Sigmoid colon (tissue), 3 donors: ENCODE results near the gene OR2T1.

Experiments
- POLR2A ChIP-seq, 2 donors: fragments of 450-650 bp; IDR thresholded peaks; one replicate each; pipeline ENCODE4 v1.6.1; 2016; ENCODE audit warnings: antibody characterized with exemption in 2 of 2, mild to moderate bottlenecking in 2 of 2, moderate library complexity in 2 of 2
- TF ChIP-seq, protein P1 (sequence below), 4 experiments: fragments of 450-650 bp in 3 of 4; fragments of 200-600 bp in 1 of 4; IDR thresholded peaks; one replicate each; pipeline ENCODE4 v1.5.1; 2016 to 2019; ENCODE audit warnings: antibody characterized with exemption in 4 of 4, mild to moderate bottlenecking in 3 of 4, moderate library complexity in 2 of 4

DNA sequence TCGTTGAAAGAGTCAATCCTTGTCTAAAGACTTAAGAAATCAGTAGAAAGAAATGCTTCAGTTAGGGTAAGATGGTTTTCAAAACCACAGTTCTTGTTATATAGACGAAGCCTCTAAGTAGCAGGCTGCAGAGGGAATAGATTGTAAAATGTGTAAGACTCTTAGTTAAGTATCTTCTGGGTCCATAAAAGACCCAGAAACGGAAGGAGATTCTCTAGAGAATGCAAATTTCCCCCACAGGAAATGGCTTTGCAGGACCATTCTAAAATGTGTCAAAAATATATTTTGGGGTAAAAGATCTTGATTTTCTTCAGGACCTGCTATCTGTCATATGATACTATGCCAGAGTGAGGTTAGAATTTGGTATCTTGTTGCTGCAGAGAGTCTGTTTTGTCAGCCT, 13.4 kb downstream of the OR2T1 start:
- no peak for TF ChIP-seq POLR2A (IDR thresholded peaks at IDR 0.05)
- TF ChIP-seq, protein P1, sequence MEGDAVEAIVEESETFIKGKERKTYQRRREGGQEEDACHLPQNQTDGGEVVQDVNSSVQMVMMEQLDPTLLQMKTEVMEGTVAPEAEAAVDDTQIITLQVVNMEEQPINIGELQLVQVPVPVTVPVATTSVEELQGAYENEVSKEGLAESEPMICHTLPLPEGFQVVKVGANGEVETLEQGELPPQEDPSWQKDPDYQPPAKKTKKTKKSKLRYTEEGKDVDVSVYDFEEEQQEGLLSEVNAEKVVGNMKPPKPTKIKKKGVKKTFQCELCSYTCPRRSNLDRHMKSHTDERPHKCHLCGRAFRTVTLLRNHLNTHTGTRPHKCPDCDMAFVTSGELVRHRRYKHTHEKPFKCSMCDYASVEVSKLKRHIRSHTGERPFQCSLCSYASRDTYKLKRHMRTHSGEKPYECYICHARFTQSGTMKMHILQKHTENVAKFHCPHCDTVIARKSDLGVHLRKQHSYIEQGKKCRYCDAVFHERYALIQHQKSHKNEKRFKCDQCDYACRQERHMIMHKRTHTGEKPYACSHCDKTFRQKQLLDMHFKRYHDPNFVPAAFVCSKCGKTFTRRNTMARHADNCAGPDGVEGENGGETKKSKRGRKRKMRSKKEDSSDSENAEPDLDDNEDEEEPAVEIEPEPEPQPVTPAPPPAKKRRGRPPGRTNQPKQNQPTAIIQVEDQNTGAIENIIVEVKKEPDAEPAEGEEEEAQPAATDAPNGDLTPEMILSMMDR (IDR thresholded peaks at IDR 0.05): no peak
